Heart right ventricle (tissue), 16 donors: ENCODE data around the gene FCN3. TPM values are rescaled to one million over a fixed set of nuclear protein-coding genes. Genes with fewer than 3 reads are reported as not detected.
A peak's percentile ranks its signal among the peaks of the same experiment; 100 is the strongest.

Source experiments
- ATAC-seq, 8 donors: fragments of 200-7000 bp; cut with Tn5 transposase; one replicate each; pipeline ENCODE4 v1.9.1; 2020; ENCODE audit warnings: mild to moderate bottlenecking in 8 of 8, moderate library complexity in 8 of 8, moderate number of reproducible peaks in 1 of 8
- DNase-seq, 2 donors: peaks; one replicate each; pipeline ENCODE4 v3.0.0-alpha.2; 2020
- H3K27ac ChIP-seq, 10 donors: fragments of 200-600 bp; sonication (generic) in 2 of 10; one replicate each; pipeline versions ENCODE4 v1.5.0 to v1.8.0; 2020 to 2022; ENCODE audit warnings: mild to moderate bottlenecking in 3 of 10
- H3K27me3 ChIP-seq, 7 donors: fragments of 200-600 bp; one replicate each; pipeline ENCODE4 v1.8.0; 2021 to 2022; ENCODE audit warnings: mild to moderate bottlenecking in 2 of 7
- H3K36me3 ChIP-seq, 9 donors: fragments of 200-600 bp; sonication (generic) in 1 of 9; one replicate each; pipeline versions ENCODE4 v1.5.0 to v1.8.0; 2020 to 2022; ENCODE audit warnings: mild to moderate bottlenecking in 2 of 9
- H3K4me1 ChIP-seq, 9 donors: fragments of 200-600 bp; sonication (generic) in 1 of 9; one replicate each; pipeline versions ENCODE4 v1.5.0 to v1.8.0; 2020 to 2022; ENCODE audit warnings: mild to moderate bottlenecking in 4 of 9
- H3K4me3 ChIP-seq, 10 donors: fragments of 200-600 bp; sonication (generic) in 2 of 10; one replicate each; pipeline versions ENCODE4 v1.5.0 to v1.8.0; 2020 to 2022; ENCODE audit warnings: mild to moderate bottlenecking in 7 of 10, moderate library complexity in 2 of 10
- H3K9me3 ChIP-seq, 11 donors: fragments of 200-600 bp in 10 of 11; sonication (generic) in 2 of 11; one replicate each; pipeline versions ENCODE4 v1.5.0 to v1.8.0; 2013 to 2022; ENCODE audit warnings: mild to moderate bottlenecking in 2 of 11, control low read depth in 1 of 11, moderate library complexity in 1 of 11
- CTCF ChIP-seq, 9 donors: fragments of 200-600 bp; sonication (generic) in 2 of 9; IDR thresholded peaks; one replicate each; pipeline versions ENCODE4 v1.5.0 to v1.8.0; 2021 to 2022; ENCODE audit warnings: antibody characterized with exemption in 9 of 9, mild to moderate bottlenecking in 5 of 9, moderate library complexity in 1 of 9
- WGBS, 2 donors: extraction: QIAGEN DNeasy Blood & Tissue Kit; methylation state at CpG; one replicate each; pipeline ENCODE4 v1.1.7; 2013; ENCODE audit warnings: inconsistent platforms in 1 of 2; 5-methylcytosine and 5-hydroxymethylcytosine counted together
- intact Hi-C, 10 donors: fragments of 100-400 bp; cut with DNase I; formaldehyde crosslinking; loops; one replicate each; pipeline versions ENCODE4 v1.11.1 to v1.14.2; 2022
- polyA plus RNA-seq, 2 donors: library from polyadenylated mRNA; stranded (reverse); fragments of 200-250 nt; gene quantifications; one replicate each; pipeline ENCODE4 v1.2.3, GENCODE V29; 2013
- total RNA-seq, 10 donors: library from RNA; stranded (reverse); fragmentation: NEBNext Ultra II Directional in 3 of 10; extraction: Animal tissue kit (Norgen Biotek cat#: 25700) in 3 of 10; gene quantifications; one replicate each; pipeline versions ENCODE4 v1.2.1 to v1.2.4, GENCODE V29; 2021 to 2023
- donor health status: Arrhythmogenic right ventricular cardiomyopathy.
- donor health status: ischemic (EF 13 %, LVEDD 7.1; RV severe dilation, severe dysfunction).
- donor health status: healthy with polysubstance abuse.
- donor health status: DM: no; HTN: yes; CAD: no.
- donor health status: DM: no; HTN: no; CAD: no.
- donor health status: ischemic (EF 25% LVEDD 6.9; RV normal size, moderate dysfunction).
- donor health status: ischemic (EF 25% LVEDD 5.7; RV mildly dilated, moderate dysfunction).
- donor health status: healthy.
- donor health status: DM: yes; HTN: yes; CAD: no.
- donor health status: Ischemic cardiomyopathy.
- donor health status: ischemic (EF 35%, LVEDD 5.7; RV mildly dilated, moderate dysfunction).
- donor health status: nonischemic (EF 11% LVEDD 7.7; RV severe dilation, severe dysfunction).
- donor health status: DM: yes; HTN: yes; CAD: no.
- donor health status: PGD.
- donor health status: ischemic (EF 29% LVEDD 5.4; RV normal size, mild dysfunction).
- donor health status: nonischemic (EF 23%, LVEDD 6.1; RV moderate dilation, normal function).

FCN3 gene
- total and polyA plus RNA-seq, 12 donors, result 1.6 to 210 (median 10.9) TPM

- Histone ChIP-seq H3K27ac (no peak overlapping the region), H3K4me1 (peaks cover 12 to 29% (median 21%) of the 10 kb centered on the region in 9 donors), H3K27me3 (no peaks in the 10 kb centered on the region), H3K9me3 (no peaks in the 10 kb centered on the region), H3K36me3 (peaks cover 0 to 98% (median 46%) of the 10 kb centered on the region in 9 donors), H3K4me3 (no peak overlapping the region)
- ATAC-seq (no peak), DNase-seq (no peak)
- intact Hi-C loops, result loop anchor here in 1 of 10 donors (2.0 kb wide), 1 partner anchor 61 kb away; no protein-coding TSS in a partner anchor
- TF ChIP-seq CTCF (IDR thresholded peaks at IDR 0.05), result no peak
- WGBS, 2 donors, result 92 to 96% methylated on average over 17 of the region's 17 CpGs
These were observed 40.8 kb downstream of the FCN3 start for GRCh38 chr1:27333717-27334279.

- H3K4me3 ChIP-seq, result no peak overlapping the region
- no peaks in the 10 kb centered on the region for H3K27me3 ChIP-seq
- H3K4me1 ChIP-seq, result peaks cover 12 to 40% (median 30%) of the 10 kb centered on the region in 9 donors
- no peaks in the 10 kb centered on the region for H3K9me3 ChIP-seq
- ATAC-seq (peak; percentile 37 to 69 (median 60)), DNase-seq (peak; percentile 33 to 56)
- WGBS, 2 donors, result 69 to 70% methylated on average over 11 of the region's 11 CpGs
- TF ChIP-seq CTCF (IDR thresholded peaks at IDR 0.05), result peak; percentile 70 to 87 (median 78)
- intact Hi-C loops, result loop anchor here in 1 of 10 donors (2.0 kb wide), 1 partner anchor 62 kb away; no protein-coding TSS in a partner anchor
- H3K36me3 ChIP-seq, result peaks cover 0 to 98% (median 46%) of the 10 kb centered on the region in 9 donors
- peak overlapping the region in 7 of 10 donors; percentile 20 to 67 (median 43) for H3K27ac ChIP-seq
These were observed 41.9 kb downstream of the FCN3 start for GRCh38 chr1:27332536-27333281.

- no peak for TF ChIP-seq CTCF (IDR thresholded peaks at IDR 0.05)
- peaks cover 0 to 99% (median 46%) of the 10 kb centered on the region in 9 donors for H3K36me3 ChIP-seq
- ATAC-seq (peak in 6 of 8 donors; percentile 28 to 80 (median 52)), DNase-seq (no peak)
- no peaks in the 10 kb centered on the region for H3K9me3 ChIP-seq
- peaks cover 17 to 48% (median 38%) of the 10 kb centered on the region in 9 donors for H3K4me1 ChIP-seq
- peak overlapping the region in 9 of 10 donors; percentile 20 to 67 (median 44) for H3K27ac ChIP-seq
- no peak overlapping the region for H3K4me3 ChIP-seq
- intact Hi-C loops, result loop anchor here in 1 of 10 donors (2.0 kb wide), 1 partner anchor 63 kb away; no protein-coding TSS in a partner anchor
- WGBS, 2 donors, result 61 to 67% methylated on average over 5 of the region's 5 CpGs
- no peaks in the 10 kb centered on the region for H3K27me3 ChIP-seq
These were observed 42.7 kb downstream of the FCN3 start for GRCh38 chr1:27331922-27332321.

GRCh38 chr1:27331426-27331825 is 43.2 kb downstream of the FCN3 start:
- intact Hi-C loops, result no loop called here
- TF ChIP-seq CTCF (IDR thresholded peaks at IDR 0.05), result no peak
- Histone ChIP-seq H3K27me3 (no peaks in the 10 kb centered on the region), H3K27ac (peak overlapping the region in 9 of 10 donors; percentile 20 to 67 (median 44)), H3K4me1 (peaks cover 22 to 53% (median 42%) of the 10 kb centered on the region in 9 donors), H3K36me3 (peaks cover 0 to 99% (median 41%) of the 10 kb centered on the region in 9 donors), H3K9me3 (no peaks in the 10 kb centered on the region), H3K4me3 (no peak overlapping the region)
- ATAC-seq (no peak), DNase-seq (no peak)
- 90 to 91% methylated on average over 3 of the region's 3 CpGs for WGBS, 2 donors
